ENCODE measurements around the gene ARID3A. TPM values are rescaled to one million over a fixed set of nuclear protein-coding genes. Genes with fewer than 3 reads are reported as not detected.

Gene ARID3A
- total RNA-seq, 1 donor from 2014 or later = 4.8 TPM

GRCh38 chr19:1011831-1012333, 86.0 kb downstream of the ARID3A start:
- DNase-seq = no peak
- Histone ChIP-seq H3K36me3 (peaks cover 56% of the 10 kb centered on the region), H3K4me1 (peaks cover 41% of the 10 kb centered on the region), H3K27ac (replicated peaks) (no peak overlapping the region), H3K9me3 (replicated peaks) (no peaks in the 10 kb centered on the region), H3K27me3 (ENCODE audit: low read depth) (no peaks in the 10 kb centered on the region), H3K4me3 (no peak overlapping the region)
- no peak for TF ChIP-seq CTCF (IDR thresholded peaks at IDR 0.05; ENCODE audit: borderline replicate concordance)
- intact Hi-C loops (cut with micrococcal nuclease) = no loop called here

GRCh38 chr19:1012334-1012733, 86.5 kb downstream of the ARID3A start:
- H3K4me3 ChIP-seq = no peak overlapping the region
- no peaks in the 10 kb centered on the region for H3K9me3 ChIP-seq (replicated peaks)
- peak; percentile 15 for DNase-seq
- peaks cover 46% of the 10 kb centered on the region for H3K4me1 ChIP-seq
- H3K27ac ChIP-seq (replicated peaks) = no peak overlapping the region
- no peak for TF ChIP-seq CTCF (IDR thresholded peaks at IDR 0.05; ENCODE audit: borderline replicate concordance)
- H3K36me3 ChIP-seq = peaks cover 56% of the 10 kb centered on the region
- intact Hi-C loops (cut with micrococcal nuclease) = no loop called here
- H3K27me3 ChIP-seq (ENCODE audit: low read depth) = no peaks in the 10 kb centered on the region

GRCh38 chr19:1013218-1013617, 87.4 kb downstream of the ARID3A start:
- DNase-seq = no peak
- Histone ChIP-seq H3K4me1 (peaks cover 55% of the 10 kb centered on the region), H3K9me3 (replicated peaks) (no peaks in the 10 kb centered on the region), H3K36me3 (peaks cover 56% of the 10 kb centered on the region), H3K27me3 (ENCODE audit: low read depth) (no peaks in the 10 kb centered on the region), H3K4me3 (no peak overlapping the region), H3K27ac (replicated peaks) (no peak overlapping the region)
- no peak for TF ChIP-seq CTCF (IDR thresholded peaks at IDR 0.05; ENCODE audit: borderline replicate concordance)
- intact Hi-C loops (cut with micrococcal nuclease) = no loop called here

- intact Hi-C loops (cut with micrococcal nuclease) = no loop called here
- TF ChIP-seq CTCF (IDR thresholded peaks at IDR 0.05; ENCODE audit: borderline replicate concordance) = no peak
- peaks cover 50% of the 10 kb centered on the region for H3K36me3 ChIP-seq
- DNase-seq = peak; percentile 15
- no peak overlapping the region for H3K27ac ChIP-seq (replicated peaks)
- no peaks in the 10 kb centered on the region for H3K27me3 ChIP-seq (ENCODE audit: low read depth)
- H3K4me1 ChIP-seq = peaks cover 67% of the 10 kb centered on the region
- H3K9me3 ChIP-seq (replicated peaks) = no peaks in the 10 kb centered on the region
- H3K4me3 ChIP-seq = no peak overlapping the region
Observed at GRCh38 chr19:1014161-1015060, 88.6 kb downstream of the ARID3A start.

GRCh38 chr19:1015061-1015781, 89.4 kb downstream of the ARID3A start:
- H3K9me3 ChIP-seq (replicated peaks) = no peaks in the 10 kb centered on the region
- TF ChIP-seq CTCF (IDR thresholded peaks at IDR 0.05; ENCODE audit: borderline replicate concordance) = no peak
- no peak for DNase-seq
- H3K4me3 ChIP-seq = no peak overlapping the region
- intact Hi-C loops (cut with micrococcal nuclease) = no loop called here
- H3K27me3 ChIP-seq (ENCODE audit: low read depth) = no peaks in the 10 kb centered on the region
- peaks cover 69% of the 10 kb centered on the region for H3K4me1 ChIP-seq
- H3K27ac ChIP-seq (replicated peaks) = no peak overlapping the region
- H3K36me3 ChIP-seq = peaks cover 42% of the 10 kb centered on the region

Data from left ventricle myocardium inferior (tissue), 1 donor.